HG03159 (cell line): ENCODE data around the gene TXNRD1.
"Not testable (repeated sequence)": the region's sequence is repeated elsewhere in the genome, so short reads cannot be mapped to it uniquely, and the experiment has no call there.

Experiments
- ATAC-seq: cut with Tn5 transposase; IDR thresholded peaks from one replicate; pipeline ENCODE4 v1.9.1; 2021; ENCODE audit warnings: mild to moderate bottlenecking, moderate library complexity; ENCODE audit not compliant: unreplicated experiment

The TXNRD1 gene

DNA sequence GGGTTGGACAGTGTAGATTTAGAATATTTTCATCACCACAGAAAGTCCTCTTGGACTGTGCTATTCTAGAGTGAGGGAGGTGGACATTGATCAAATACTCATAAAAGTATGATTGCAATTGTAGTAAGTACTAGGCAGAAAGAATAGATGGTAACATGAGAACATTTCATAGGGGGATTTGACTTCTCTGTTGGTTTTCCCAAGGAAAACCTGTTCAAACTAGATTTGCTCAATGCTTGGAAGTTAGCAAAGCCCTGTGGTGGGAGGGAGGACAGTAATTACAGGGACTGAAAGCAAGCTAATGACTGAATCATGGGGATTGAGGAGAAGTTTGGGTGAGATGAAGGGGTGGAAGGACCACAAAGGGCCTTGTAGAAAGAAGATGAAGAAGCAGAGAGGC is 63.6 kb downstream of the TXNRD1 start:
- no peak for ATAC-seq

DNA sequence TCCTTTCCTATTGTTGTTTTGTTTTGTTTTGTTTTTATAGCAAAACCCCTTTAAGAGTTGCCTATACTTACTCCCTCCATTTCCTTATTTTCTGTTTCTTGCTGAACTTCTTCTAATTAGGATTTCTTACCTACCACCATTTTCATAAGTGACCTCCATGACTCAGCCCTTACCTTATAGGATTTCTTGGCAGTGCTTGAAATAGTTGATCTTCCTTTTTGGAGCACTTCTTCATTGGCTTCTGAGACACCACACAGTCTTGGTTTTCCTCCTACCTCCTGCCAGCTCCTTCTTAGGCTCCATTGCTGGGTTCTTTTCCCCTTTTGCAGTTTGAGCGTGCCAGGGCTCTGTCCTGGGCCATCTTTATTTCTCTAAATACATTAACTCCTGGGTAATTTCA is 64.5 kb downstream of the TXNRD1 start:
- ATAC-seq: no peak

DNA sequence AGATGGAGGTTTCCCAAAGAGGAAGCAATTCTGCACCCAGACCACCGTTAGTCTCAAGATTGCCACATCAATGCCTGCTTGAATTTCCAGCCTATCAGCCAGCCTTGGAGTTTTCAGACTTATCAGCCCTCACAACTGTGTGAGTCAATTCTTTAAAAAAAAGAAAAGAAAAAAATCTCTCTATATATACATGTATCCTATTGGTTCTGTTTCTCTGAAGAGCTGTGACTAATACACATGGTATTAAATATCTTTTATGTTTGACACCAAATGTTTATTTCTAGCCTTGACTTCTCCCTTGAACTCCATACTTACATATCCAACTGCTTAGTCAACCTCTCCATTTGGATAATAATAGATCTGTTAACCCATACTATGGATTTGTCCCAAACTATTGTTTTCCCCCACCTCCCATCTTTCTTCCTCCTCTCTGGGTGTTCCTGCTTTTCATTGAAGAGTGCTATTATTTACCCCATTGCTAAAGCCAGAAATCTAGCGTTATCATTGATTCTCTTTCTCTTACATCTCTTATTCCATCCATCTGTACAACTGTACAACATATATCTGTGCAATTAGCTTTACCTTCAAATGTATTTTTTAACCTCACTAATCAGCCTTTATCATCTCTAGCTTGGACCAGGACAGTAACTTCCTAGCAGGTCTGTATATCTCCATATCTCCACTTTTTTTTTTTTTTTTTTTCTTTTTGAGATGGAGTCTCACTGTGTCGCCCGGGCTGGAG is 65.3 kb downstream of the TXNRD1 start:
- no peak for ATAC-seq

DNA sequence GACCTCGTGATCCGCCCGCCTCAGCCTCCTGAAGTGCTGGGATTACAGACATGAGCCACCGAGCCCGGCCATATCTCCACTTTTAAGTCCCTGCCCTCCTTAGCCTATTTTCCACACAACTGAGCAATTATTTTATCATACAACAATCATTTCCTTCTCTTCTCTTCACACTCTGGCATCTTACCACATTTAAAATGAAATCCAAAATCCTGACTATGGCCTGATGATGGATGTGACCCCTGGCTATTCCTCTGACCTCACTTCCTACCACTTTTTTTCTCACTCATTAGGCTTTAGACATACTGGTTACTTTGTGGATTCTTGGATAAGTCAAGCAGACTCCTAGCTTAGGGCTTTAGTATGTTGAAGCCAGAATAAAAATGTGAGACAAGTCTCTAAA is 66.1 kb downstream of the TXNRD1 start:
- no peak for ATAC-seq

DNA sequence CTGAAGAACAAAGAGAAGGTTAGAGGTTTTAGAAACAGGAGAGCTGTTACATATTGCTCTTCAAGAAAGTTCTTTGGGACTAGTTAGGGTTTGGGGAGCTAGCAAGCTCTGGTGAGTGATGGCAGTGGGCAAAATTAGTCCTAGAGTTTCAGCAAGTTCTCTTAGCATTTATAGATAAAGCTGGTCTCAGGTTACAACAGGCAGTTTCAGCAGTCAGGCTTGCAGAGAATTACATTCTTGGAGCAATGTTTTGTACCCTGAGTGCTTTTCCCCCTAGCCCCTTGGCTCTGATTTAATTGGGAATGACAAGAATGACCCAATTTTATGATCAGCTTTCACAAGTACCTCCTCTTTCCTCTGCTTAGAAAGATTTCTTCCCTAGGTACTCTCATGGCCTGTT is 66.5 kb downstream of the TXNRD1 start:
- ATAC-seq: no peak

DNA sequence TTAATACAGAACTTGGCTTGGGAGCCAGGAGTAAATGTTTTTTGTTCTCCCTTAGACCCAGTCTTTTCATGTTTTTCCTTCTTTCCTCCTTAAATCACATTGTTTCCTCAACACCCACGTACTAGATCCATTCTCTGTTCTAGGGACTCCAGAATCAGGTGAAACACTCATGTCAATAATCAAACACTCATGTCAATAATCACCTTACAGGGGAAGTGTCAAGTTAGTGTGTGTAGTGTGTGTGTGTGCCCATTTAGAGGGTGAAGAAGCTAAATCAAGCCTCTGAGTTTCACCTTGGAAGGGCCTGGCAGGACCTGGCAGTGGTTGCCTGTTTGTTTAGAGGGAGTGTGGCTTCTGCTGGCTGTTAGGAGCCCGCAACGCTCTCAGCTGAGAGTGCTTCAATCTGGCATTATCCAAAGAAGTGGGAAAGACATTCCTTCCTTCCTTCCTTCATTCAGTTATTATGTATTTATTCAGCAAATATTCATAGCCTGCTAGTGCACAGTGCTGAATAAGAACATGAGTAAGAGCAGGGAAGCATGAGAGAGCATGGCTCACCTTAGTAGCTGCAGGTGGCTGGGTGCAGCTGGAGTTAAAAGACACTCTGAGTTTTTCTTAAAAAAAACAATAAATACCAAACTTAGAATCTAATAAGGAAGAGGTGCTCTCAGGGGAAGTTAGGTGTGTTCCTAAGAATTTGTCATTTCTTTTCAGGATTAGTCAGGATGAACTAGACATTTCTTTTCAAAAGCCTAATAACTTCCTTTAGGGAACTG is 70.3 kb downstream of the TXNRD1 start:
- ATAC-seq: no peak

DNA sequence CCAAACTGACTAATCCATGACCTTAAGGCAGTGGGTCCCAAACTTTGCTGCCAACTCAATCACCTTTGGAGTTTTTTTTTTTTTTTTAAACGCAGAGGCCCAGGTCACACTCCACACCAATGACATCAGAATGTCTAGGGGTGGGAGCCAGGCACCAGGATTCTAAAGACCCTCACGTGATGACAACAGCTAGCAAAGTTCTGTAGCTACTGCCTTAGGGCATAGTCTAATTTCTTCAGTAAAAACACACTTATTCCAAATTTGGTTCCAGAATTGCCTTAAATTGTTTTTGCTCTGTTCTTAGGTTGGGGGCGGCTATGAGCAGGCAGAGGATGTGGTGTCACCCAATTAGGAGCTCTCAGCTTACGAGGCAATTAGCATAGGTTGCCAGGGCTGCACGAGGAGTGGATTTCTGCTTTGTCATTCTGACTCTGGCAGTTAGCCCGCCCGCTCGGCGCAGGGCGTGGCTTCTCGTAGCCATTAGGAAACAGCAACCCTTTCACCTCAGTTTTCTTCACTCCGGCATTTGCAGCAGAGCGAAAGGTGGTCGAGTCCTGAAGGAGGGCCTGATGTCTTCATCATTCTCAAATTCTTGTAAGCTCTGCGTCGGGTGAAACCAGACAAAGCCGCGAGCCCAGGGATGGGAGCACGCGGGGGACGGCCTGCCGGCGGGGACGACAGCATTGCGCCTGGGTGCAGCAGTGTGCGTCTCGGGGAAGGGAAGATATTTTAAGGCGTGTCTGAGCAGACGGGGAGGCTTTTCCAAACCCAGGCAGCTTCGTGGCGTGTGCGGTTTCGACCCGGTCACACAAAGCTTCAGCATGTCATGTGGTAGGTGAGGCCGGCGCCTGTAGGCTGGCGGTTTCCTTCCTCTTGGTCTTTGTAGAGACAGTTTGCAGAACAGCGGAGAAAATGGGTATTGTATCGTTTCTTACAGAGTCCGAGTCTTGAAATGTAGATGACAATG is 71.2 kb downstream of the TXNRD1 start:
- peak; percentile 86 for ATAC-seq

DNA sequence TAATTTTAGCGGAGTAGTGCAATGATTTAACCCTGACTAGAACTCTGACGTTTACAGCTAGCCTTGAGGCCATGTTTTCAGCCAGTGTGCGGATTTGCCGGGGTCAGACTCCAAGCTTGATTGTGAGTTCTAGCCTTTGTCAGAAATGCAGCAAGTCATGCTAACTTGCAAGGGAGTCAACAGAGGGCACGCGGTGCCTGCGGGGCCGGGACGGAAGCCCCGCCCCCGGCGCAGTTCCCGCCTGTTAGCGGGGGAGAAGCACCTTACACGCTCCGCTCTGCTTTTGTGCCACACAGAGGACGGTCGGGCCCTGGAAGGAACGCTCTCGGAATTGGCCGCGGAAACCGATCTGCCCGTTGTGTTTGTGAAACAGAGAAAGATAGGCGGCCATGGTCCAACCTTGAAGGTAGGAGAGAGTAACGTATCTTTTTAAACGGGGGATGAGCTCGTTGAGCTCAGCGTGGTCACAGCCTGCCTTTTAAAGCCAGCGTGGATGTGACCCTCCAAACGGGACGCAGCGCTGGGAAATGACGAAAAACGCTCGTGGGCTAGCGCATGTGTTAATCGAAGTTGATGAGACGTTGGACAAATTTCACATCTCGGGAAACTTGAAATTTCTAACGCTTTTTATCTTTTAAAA is 73.2 kb downstream of the TXNRD1 start:
- ATAC-seq: peak; percentile 50

DNA sequence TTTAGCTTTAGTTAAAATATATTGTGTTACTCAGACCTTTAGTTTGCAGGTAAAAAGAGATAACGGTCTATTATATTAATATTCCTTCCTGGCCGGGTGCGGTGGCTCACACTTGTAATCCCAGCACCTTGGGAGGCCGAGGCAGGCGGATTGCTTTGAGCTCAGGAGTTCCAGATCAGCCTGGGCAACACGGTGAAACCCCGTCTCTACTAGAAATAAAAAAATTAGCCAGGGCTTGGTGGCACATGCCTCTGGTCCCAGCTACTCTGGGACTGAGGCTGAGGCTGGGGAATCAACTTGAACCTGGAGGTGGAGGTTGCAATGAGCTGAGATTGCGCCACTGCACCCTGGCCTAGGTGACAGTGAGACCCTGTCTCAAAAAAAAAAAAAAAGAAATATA is 74.7 kb downstream of the TXNRD1 start:
- no peak for ATAC-seq

DNA sequence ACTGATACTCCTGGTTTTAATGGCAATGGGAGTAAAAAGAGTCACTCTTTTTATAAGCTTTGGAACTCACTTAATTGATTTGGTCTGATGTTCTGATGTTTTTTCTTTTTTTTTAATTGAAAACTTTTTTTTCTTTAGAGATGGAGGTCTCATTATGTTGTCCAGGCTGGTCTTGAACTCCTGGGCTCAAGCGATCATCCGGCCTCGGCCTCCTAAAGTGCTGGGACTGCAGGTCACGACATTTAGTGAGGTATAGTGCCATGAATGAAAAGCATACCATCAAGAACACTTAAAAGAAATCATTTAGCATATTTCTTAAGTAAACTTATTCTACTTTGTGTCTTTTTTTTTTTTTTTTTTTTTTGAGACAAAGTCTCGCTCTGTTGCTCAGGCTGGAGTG is 75.3 kb downstream of the TXNRD1 start:
- no peak for ATAC-seq

DNA sequence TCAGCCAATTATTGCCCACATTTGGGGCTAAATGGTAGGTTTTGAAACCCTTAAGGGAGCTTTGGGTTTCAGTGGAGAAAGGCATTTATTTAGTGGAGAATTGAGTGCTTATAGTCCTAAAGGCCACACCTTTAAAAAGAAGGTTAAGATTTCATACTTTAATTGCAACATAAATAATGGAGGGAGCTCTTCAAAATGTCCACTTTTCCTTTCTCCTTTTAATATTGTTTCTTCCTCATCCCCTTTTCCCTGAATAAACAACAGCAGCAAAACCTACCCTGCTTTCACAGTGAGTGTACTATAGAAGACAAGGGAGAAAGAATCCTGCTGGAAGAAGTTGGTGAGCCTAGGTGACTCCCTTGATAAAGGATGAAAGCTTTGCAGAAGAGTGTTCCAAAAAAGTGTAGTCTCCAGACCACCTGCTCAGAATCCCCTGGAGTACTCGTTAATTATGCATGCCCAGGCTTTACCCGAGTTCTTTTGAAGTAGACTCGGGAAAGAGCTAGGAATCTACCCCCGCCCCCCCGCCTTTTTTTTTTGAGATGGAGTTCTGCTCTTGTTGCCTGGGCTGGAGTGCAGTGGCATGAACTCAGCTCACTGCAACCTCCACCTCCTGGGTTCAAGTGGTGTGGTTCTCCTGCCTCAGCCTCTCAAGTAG is 76.4 kb downstream of the TXNRD1 start:
- ATAC-seq: no peak

DNA sequence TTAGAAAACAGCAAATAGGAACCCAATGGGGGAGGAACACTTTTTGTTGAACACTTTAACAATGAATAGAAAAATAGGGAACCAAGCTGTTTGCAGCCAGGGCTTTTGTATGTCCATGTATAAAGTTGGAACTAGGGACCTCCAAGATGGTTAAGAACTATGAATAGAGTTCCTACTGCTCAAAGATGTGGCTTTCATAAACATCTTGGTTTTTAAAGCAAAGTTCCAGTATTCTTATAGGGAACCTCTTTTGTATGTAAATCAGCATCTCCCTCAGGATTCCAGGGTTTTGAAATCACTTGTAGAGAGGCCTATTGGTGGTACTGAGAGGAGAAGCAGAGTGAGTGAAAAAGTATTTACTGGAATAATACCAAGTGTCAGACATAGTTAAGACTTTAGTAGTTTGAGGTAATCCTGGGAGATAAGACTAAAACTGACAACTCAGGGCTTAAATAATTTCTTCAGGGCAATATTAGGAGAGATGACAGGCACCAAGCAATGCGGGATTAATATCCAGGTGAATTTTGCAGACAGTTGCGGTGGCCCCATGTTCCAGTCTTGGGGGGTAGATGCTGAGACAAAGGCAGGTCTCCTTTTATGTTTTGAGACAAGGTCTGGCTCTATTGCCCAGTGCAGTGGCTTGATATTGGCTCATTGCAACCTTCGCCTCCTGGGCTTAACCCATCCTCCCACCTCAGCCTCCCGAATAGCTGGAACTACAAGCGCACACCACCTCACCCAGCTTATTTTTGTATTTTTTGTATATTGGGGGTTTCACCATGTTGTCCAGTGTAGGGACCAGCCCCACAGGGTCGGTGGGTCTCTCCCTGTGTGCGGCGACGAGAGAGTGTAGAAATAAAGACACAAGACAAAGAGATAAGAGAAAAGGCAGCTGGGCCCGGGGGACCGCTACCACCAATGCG is 77.6 kb downstream of the TXNRD1 start:
- ATAC-seq: no peak

DNA sequence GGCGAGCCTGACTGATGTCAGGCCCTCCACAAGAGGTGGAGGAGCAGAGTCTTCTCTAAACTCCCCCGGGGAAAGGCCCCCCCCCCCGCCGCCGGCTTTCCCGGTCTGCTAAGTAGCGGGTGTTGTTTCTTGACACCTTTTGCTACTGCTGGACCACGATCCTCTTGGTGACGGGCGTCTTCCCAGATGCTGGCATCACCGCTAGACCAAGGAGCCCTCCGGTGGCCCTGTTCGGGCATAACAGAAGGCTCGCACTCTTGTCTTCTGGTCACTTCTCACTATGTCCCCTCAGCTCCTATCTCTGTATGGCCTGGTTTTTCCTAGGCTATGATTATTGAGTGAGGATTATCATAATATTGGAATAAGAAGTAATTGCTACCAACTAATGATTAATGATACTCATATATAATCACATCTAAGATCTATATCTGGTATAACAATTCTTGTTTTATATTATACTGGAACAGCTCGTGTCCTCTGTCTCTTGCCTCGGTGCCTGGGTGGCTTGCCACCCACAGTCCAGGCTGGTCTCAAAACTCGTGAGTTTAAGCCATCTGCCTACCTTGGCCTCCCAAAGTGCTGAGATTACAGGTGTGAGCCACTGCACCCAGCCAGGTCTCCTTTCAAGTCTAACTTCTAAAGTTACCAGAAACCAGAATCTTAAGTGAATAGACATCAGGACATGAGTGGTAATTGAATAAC is 78.7 kb downstream of the TXNRD1 start:
- ATAC-seq: not testable (repeated sequence)

DNA sequence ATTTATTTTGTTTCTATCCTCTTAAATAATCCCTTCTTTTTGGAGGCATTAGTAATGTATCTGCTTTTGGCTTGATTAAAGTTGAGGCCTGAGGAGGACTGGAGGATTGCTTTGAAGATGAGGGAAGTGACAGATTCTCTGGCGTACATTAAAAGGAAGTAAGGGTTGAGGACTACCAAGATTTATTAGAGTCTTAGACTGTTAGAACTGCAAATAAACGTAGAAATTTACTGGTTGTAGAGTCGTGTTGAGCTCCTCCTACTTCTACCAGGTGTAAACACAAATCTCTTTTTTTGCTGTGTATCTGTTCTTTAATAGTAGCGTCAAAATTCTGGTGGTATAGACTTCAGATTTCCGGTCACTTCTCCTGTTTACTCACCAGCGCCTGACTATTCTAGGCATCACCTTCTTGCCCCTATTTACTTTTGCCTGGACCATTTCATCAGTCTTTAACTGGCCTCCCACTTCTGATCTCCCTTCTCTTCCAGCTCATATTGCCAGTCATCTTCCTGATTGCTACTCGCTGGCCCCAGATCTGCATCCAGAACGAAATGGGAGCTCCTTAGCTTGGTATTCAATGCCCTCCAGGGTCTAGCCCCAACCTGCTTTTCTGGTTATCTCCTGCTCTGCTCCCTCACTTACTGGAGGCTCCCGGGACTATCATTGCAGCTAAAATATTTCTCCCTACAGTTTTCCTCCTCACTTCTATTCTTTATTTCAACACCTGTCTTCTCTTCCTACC is 79.5 kb downstream of the TXNRD1 start:
- ATAC-seq: no peak

DNA sequence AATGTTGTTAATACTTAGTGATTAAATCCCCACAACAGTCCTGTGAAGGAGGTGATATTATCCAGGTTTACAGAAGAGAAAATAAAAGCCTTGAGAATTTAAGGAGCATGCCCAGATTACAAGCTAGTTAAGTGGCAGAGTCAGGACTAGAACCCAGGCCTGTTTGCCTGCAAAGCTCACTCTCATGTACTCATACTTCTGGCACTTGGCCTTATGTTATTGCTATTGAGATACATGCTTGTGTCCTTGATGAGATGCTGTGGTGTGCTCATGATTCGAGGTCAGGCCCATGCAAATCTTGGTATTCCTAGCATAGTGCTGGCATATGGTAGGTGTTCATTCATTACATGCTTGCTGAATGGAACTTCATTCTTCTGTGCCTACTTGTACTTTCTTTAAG is 80.4 kb downstream of the TXNRD1 start:
- no peak for ATAC-seq

DNA sequence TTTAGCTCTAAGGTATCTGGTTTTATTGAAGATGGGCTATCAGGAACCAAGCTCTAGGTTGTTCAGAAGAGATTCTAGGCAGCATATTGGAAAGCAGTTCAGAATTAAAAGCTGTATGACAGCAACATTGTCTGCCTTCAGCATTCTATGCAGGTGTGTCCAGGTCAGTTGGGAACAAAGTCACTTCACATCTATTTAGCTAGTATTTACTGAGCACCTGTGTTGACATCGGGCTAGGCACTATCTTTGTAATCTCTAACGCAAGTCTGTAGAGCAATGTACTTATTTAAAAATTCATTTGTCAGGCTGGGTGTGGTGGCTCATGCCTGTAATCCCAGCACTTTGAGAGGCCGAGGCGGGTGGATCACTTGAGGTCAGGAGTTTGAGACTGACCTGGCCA is 81.1 kb downstream of the TXNRD1 start:
- no peak for ATAC-seq

DNA sequence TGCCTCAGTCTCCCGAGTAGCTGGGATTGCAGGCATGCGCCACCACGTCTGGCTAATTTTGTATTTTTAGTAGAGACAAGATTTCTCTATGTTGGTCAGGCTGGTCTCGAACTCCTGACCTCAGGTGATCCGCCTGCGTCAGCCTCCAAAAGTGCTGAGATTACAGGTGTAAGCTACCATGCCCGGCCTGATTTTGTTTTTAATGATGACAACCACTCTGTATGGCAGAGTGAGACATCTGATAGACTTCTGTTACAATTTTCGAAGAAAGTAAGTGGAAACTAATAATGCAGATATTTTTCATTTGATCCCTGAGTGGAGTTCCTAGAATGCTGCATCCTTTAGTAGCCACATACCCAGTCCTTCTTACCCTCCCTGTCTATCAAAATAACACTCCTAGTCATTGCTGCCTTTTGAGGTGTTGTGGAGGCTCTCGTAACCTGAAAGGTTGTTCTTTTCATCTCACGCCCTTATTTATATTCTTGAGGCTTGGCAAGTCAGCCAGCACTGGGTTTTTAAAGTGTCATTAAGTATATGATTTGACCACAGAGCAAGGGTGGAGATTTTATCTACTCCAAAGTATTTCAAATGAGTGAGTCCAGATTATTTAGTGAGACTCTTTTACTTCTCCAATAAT is 82.0 kb downstream of the TXNRD1 start:
- no peak for ATAC-seq
